TTC549 (cell line): ENCODE results near the gene RPL39.
"Not testable (repeated sequence)": the region's sequence is repeated elsewhere in the genome, so short reads cannot be mapped to it uniquely, and the experiment has no call there.

Experiments used
- FAIRE-seq: peaks from 2 replicates; lab custom pipeline; 2012; peaks lifted over from hg19 to GRCh38; lab: Jason Lieb, UNC

The RPL39 gene

GRCh38 chrX:119791437-119792231, at the start of gene RPL39:
RPL39 (minus strand) TSS chrX:119791630; CDS start chrX:119791576, 54 bp downstream.
- FAIRE-seq, result no peak

- no peak for FAIRE-seq
Measured at GRCh38 chrX:119833905-119834304, 42.5 kb upstream of the RPL39 start.

GRCh38 chrX:119828446-119828845, 37.0 kb upstream of the RPL39 start:
- FAIRE-seq, result no peak

- no peak for FAIRE-seq
Measured at GRCh38 chrX:119826399-119826959, 35.0 kb upstream of the RPL39 start.

- FAIRE-seq, result not testable (repeated sequence)
Measured at GRCh38 chrX:119824221-119824620, 32.8 kb upstream of the RPL39 start.

GRCh38 chrX:119821703-119822102, 30.3 kb upstream of the RPL39 start:
- not testable (repeated sequence) for FAIRE-seq

- FAIRE-seq, result no peak
Measured at GRCh38 chrX:119817130-119817690, 25.8 kb upstream of the RPL39 start.

- FAIRE-seq, result no peak
Measured at GRCh38 chrX:119816300-119816699, 24.9 kb upstream of the RPL39 start.

- FAIRE-seq, result no peak
Measured at GRCh38 chrX:119809185-119809666, 17.8 kb upstream of the RPL39 start.

GRCh38 chrX:119808461-119808860, 17.0 kb upstream of the RPL39 start:
- not testable (repeated sequence) for FAIRE-seq

GRCh38 chrX:119802546-119802945, 11.1 kb upstream of the RPL39 start:
- FAIRE-seq, result no peak

- FAIRE-seq, result no peak
Measured at GRCh38 chrX:119801253-119802221, 10.1 kb upstream of the RPL39 start.

- FAIRE-seq, result no peak
Measured at GRCh38 chrX:119790977-119791436, 423 bp downstream of the RPL39 start.

GRCh38 chrX:119784747-119785446, 6.5 kb downstream of the RPL39 start:
- FAIRE-seq, result no peak

- FAIRE-seq, result no peak
Measured at GRCh38 chrX:119783026-119783425, 8.4 kb downstream of the RPL39 start.

GRCh38 chrX:119778829-119779228, 12.6 kb downstream of the RPL39 start:
- no peak for FAIRE-seq

GRCh38 chrX:119775517-119776238, 15.8 kb downstream of the RPL39 start:
- FAIRE-seq, result no peak

GRCh38 chrX:119769388-119769787, 22.0 kb downstream of the RPL39 start:
- not testable (repeated sequence) for FAIRE-seq

- not testable (repeated sequence) for FAIRE-seq
Measured at GRCh38 chrX:119768436-119768835, 23.0 kb downstream of the RPL39 start.

GRCh38 chrX:119763836-119764387, 27.5 kb downstream of the RPL39 start:
- FAIRE-seq, result no peak
